Frontal cortex (tissue), 4 donors: ENCODE measurements around the gene PNMA8C. TPM values are rescaled to one million over a fixed set of nuclear protein-coding genes. Genes with fewer than 3 reads are reported as not detected.

Experiments
- DNase-seq, 2 donors: peaks; one replicate each; pipeline ENCODE4 v3.0.0; 2012; ENCODE audit warnings: low spot score in 2 of 2
- FAIRE-seq: peaks from 2 replicates; lab custom pipeline; 2012; peaks lifted over from hg19 to GRCh38; lab: Jason Lieb, UNC
- total RNA-seq: library from RNA; depleted of rRNA; stranded (reverse); fragments of >200 nt; gene quantifications from one replicate; pipeline ENCODE4 v1.2.3, GENCODE V29; 2014
- donor health status: control.
- donor health status: control.
- donor health status: control.

Gene PNMA8C
- total RNA-seq, 1 donor from 2014 or later, result 31.8 TPM

DNA sequence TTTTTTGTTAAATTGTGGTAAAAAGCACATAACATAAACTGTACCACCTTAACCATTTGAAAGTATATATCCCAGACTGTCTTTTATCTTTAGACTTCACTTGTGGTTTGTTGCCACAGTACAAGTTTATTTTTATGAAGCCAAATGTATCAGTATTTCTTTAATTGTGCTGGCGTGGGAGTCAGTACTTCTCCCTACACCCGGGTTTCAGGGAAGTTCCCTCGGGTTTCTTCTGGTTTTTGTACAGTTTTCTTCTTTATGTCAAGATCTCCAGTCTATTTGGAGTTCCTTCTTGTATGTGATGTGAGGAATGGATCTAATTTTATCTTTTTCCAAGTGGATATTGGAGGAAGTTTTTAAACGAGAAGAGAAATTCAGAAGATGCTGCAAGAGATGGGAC, 35.9 kb downstream of the PNMA8C start:
- no peak for DNase-seq
- no peak for FAIRE-seq

DNA sequence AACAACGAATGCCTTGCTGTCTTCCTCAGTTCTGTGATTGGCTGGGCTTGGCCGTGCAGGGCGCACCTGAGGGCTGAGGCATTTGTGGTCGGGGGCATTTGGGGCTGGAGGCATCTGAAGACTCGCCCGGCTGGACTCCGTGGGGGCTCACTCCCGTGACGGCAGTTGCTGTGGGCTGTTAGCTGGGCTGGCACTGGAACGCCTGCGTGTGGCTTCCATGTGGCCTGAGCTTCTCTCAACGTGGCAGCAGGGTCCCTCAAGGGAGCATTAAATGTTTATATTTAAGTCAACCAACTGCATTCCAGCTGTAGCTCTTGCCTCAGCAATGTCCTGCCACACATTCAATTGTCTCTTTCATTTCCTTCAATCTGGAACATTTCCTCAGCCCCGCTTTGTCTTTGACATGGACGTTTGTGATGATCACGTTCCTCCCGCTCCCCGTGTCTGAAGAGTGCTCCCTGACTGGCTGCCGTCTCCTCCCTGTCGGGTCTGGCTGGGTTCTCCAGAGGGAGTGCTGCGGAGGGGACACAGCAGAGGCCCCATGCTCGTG, 36.4 kb downstream of the PNMA8C start:
- no peak for FAIRE-seq

DNA sequence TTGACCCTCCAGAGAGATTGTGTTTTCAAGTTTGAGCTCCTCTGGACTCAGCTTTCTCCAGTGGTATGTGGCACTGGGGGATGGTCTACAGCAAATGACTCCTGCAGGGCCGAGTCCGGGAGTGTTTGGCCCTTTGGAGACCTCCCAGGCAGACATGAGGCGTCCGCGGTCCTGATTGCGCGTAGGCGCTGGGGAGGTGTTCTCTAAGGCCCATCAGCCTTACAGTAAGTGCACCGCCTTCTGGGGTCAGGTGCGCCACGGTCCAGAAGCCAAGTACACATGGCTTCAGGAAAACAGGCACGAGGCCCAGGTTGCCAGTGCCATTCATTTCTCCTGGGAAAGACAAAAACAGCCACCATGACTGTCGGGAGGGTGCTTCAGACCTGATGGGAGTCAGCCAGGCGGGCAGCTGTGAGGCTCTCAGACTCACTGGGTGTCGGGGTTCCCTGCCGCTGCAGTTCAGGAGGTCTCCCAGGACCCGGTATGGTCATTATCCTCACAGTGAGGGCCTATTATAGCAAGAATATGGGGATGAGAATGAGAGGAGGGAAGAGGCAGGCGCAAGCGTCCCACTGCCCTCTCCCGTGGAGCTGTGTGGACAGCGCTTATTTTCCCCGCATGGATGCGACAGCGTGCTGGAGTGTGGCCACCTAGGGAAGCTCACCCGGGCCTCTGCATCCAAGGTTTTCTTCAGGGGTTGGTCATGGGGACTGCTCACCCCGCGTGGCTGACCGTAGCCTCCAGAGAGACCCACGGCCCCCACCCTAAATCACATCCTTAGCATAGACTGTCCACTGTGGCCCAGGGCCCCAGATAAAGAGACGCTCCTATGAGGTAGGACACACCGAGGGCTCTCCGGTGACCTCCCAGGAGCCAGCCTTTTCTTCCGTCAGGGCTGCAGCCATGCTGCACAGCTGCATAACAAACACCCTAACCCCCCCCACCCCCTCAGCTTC, 37.2 kb downstream of the PNMA8C start:
- no peak for FAIRE-seq
- no peak for DNase-seq

More for the DNA sequence above, 36.4 kb downstream of the PNMA8C start:
- DNase-seq, result no peak

DNA sequence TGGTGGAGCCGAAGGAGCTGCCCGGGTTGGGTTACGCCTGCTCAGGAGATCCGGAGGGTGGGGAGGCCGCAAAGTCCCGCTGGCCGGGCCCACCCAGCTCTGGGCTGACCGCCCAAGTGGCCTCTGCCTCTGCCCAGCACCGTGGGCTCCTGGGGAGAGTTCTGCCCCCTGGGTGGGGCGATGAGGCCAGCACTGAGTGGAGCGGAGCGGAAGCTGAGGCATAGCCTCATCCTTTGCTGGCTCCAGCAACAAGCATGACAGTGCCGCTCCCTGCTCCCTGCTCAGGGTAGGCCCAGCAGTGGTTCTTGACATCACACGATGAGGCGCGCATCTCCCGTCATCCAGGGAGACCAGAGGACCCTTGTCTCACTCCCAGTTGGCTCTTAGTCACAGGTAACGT, 37.9 kb downstream of the PNMA8C start:
- DNase-seq (no peak), FAIRE-seq (no peak)

DNA sequence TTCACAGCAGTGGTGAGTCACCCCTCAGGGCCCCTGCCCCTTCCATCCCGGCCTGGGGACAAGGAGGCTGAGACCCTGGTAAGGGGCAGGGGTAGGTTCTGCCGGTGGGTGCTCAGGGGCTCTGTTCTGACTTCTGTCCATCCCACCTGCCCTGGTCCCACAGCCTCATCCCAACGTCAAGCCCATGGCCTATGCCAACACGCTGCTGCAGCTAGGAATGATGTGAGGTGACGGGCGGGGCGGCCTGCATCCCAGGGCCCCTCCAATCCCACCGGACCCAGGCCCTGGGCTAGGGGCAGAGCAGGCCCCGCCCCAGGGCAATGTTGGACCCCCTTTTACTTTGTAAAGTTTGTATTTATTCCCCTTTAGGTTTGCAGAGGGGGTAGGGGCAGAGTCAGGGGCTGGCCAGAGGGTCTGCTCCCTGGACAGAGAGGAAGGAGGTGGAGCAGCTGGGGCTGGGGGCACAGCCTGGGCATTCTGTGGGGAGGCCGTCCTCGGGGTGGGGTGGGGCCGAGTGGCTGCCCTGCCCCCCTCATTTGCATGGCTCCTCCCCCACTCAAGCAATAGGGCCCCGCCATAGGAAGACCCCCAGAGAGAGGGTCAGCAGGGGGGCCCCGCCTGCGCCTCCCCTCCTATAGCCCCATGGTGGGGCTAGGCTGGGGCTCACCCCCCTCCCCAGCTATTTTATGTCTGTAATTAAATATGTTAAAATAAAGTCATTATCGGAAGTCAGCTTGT, 38.4 kb downstream of the PNMA8C start:
- DNase-seq (no peak), FAIRE-seq (no peak)

DNA sequence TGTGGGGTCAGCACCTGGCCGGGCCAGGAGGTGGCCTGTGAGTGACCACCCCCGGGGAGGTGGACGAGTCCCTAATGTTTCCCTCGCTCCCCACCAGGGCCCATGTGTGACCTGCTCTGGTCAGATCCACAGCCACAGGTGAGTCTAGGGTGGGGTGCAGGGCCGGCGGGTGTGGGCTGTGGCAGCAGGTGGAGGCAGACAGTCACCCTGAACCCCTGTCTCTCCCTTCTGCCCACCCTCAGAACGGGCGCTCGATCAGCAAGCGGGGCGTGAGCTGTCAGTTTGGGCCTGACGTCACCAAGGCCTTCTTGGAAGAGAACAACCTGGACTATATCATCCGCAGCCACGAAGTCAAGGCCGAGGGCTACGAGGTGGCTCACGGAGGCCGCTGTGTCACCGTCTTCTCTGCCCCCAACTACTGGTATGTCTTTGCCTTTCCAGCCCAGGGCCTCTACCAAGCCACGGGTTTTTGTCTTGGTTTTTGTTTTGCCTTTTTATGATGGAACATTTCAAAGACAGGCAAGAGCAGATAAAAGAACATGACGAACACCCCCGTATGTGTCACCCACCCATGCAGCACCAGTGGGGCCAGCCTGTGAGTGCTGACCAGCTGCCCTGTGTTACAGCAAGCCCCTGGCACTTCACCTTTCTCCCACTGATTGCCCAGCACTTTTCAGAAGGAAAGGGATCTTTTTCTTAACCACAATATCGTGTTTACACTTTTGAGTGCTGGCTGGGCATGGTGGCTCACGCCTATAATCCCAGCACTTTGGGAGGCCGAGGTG, 40.2 kb downstream of the PNMA8C start:
- no peak for DNase-seq
- FAIRE-seq, result no peak

DNA sequence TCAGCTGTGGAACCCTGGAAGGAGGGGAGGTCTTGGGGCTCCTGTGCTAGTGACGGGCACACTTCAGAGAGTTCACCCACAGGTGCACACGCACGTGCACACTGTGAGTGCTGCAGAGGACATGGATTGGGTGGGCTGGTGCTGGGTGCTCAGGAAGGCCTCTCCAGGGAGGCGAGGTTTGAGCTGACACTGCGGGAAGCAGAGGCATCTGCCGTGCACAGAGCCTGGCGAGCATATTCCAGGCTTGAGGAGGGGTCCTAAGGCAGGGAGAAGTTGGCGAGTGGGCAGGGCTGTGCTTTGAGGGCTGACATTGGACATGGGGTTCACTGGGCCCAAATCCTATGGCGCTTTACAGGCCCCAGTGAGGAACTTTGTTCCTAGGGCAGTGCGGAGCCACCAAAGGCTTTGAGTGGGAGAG, 41.0 kb downstream of the PNMA8C start:
- no peak for DNase-seq
- no peak for FAIRE-seq

DNA sequence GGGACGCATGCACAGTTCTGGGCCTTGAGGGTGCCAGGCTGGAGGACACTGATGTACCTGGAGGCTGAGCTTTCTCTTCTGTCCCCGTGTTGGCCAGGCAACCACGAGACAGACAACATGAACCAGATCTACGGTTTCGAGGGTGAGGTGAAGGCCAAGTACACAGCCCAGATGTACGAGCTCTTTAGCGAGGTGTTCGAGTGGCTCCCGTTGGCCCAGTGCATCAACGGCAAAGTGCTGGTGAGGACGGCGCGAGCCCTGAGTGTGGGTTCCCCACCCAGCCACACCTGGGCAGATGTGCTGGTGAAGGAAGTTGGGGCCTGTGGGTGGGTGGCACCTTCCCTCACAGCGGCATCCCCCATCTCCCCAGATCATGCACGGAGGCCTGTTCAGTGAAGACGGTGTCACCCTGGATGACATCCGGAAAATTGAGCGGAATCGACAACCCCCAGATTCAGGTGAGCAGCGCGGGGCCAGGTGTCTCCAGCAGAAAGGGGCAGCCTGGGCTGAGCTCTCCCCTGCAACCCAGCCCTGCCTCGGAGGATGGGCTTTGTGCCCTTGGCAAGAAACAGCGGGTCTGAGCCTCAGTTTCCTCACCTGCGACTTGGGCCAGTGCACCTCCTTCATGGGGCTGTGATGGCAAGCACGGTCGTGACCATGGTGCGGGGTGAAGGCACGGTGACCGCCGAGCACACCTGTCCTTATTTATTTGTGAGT, 41.6 kb downstream of the PNMA8C start:
- FAIRE-seq, result no peak
- no peak for DNase-seq

DNA sequence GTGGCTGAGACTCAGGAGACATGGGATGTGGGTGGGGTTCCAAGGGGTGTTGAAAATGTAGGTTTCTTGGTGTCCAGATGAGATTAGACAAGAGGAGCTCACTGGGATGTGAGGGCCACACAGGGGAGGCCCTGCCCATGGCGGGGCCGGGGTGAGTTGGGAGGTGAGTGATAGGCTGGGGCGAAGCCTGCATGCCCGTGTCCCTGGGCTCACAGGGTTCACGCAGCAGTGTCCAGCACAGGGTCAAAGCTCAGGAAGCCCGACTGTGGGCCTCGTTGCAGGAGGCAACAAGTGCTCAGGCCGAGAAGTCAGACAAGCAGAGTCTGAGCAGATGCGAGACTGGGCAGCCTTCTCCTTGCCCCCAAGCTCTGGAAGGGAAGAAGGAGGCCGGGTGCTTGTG, 42.6 kb downstream of the PNMA8C start:
- DNase-seq (no peak), FAIRE-seq (no peak)

DNA sequence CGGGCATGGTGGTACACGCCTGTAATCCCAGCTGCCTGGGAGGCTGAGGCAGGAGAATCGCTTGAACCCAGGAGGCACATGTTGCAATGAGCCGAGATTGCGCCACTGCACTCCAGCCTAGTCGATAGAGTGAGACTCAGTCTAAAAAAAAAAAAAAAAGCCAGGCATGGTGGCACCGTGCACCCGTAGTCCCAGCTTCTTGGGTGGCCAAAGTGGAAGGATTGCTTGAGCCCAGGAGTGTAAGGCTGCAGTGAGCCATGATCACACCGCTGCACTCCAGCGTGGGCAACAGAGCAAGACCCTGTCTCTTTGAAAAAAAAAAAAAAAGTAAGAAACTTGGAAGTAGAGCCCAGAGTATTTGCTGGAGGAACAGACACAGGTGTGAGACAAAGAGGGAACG, 43.1 kb downstream of the PNMA8C start:
- FAIRE-seq (no peak), DNase-seq (no peak)

DNA sequence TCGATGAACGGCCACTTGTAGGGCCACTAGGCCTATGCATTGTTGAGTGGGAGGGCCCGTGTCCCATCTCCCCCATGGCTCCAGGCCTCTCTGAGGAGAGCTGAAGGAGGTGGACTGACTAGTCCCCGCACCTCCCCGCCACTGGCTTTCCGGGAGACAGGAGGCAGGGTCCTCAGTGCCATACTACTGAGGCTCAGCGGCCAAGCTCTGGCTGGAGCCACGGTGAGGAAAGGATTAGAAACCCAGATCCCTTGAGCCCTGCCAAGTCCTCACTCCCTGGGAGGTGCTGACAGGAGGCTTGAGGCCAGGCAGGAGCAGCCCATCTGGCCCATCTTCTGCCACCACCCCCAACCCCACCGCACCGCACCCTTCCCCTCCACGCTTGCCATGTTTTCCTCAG, 44.3 kb downstream of the PNMA8C start:
- FAIRE-seq, result no peak
- DNase-seq, result no peak

DNA sequence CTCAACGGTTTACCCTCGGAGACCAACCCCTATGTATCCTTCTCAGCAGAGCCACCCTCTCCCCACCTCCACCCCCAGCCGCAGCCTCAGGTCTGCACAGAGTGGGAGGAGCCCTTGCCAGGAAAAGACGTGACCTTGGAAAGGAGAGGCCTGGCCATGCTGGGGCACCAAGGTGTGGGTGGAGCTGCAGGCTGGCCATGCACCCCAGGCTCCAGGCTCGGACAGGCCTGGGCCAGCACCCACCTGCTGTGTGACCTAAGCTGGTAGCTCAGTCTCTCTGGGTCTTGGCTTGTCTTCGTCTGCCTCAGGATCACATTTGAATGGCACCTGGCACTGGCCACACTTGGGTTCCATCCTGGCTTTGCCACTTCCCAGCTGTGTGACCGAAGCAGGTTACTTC, 44.9 kb downstream of the PNMA8C start:
- FAIRE-seq (no peak), DNase-seq (no peak)

DNA sequence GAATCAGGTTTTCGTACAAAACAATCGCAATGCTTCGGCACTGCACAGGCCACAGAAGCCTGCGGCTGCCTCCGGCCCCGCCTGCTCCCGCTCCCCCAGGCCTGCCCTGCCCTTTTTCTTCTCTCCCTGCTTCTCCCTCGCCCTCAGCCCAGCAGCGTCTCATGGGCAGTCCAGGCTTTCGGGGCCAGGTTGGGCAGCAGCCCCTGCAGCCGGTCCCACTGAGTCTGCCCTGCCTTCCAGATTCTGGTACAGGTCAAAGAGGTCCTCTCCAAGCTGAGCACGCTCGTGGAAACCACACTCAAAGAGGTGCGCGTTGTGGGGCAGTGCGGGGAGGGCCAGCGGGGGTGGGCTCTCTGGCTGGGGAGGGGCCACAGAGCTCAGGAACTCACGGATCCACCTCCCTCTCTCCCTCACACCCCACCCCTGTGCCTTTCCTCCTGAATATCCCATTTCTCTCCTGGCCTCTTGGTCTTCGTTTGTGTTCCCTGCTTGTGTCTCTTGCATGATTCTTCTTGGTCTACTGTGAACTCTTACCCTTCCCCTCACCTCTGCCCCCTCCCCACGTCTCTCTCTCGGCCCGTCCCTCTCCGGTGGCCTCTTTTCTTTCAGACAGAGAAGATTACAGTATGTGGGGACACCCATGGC, 45.4 kb downstream of the PNMA8C start:
- FAIRE-seq, result no peak

DNA sequence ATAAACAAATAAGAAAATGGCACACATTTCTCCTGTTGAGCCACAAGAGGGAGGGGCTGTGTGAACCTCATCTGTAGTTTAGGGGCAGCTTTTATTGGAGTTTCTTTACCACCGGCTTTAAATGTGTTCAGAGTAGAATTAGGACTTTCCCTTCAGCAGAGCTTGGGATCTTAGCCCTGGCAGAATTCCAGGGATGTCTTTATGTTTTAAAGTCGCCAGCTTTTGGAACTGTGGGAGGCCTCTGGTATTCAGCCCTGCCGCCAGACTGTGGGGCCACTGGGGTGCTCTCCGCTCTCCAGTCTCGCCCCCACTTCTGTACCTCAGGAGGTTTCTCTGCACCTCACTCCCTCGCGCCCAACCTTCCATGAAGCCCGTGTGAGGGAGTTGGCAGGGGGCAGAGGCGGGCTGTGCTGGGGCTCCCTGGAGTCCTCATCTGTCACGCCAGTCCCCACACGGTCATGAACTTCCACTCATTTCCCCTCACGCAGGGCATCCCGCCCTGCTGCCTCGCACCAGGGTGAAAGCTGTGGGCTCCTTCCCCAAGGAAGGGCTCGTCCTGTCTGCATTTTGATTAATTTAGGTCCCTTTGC, 46.9 kb downstream of the PNMA8C start:
- FAIRE-seq (no peak), DNase-seq (no peak)

More for the DNA sequence above, 45.4 kb downstream of the PNMA8C start:
- no peak for DNase-seq

DNA sequence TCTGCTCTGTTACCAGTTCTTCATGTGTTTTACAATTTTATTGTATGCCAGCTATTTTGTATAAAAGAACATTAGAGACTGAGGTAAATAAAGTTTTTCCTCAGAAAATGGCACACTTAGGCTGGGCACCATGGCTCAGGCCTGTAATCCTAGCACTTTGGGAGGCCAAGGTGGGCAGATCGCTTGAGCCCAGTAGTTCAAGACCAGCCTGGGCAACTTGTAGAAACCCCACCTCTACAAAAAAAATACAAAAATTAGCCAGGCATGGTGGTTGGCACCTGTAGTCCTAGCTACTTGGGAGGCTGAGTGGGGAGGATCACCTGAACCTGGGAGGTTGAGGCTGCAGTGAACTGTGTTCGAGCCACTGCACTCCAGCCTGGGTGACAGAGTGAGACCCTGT, 47.4 kb downstream of the PNMA8C start:
- FAIRE-seq (no peak), DNase-seq (no peak)

DNA sequence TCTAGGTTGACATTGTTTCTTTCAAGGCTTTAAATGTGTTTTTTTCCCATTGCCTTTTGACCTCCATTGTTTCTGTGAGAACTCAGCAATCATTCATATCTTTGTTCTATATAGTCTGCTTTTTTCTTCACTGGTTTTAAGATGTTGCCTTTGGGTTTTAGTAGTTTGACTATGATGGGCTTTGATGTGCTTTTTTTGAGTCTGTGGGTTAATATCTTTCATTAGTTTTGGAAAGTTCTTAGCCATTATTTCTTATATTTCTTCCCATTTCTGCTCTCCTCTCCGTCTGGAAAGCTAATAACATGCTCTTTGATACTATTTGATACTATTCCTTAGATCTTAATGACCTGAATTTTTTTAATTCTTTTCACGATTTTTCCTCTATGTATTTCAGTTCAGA, 48.0 kb downstream of the PNMA8C start:
- DNase-seq (no peak), FAIRE-seq (no peak)

DNA sequence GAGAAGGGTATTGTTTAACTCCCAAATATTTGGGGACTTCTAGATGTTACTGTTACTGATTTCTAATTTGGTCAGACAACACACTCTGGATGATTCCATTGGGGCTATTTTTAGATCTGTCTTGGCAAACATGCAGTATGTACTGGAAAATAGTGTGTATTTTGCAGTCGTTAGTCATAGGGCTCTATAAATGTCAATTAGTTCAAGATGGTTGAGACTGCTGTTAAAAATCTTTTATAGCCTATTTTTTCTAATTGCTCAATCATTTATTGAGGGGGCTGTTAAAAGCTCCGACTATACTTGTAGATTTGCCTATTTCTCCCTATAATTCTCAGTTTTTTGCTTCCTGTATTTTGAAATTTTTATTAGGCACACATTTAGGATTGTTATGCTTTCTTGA, 50.5 kb downstream of the PNMA8C start:
- no peak for FAIRE-seq
- DNase-seq, result no peak
